Prostate gland (tissue), 2 donors: Measurements from ENCODE around the gene INHA.

ENCODE experiments used
- POLR2A ChIP-seq: fragments of 450-650 bp; IDR thresholded peaks from one replicate; pipeline ENCODE4 v1.6.1; 2016; ENCODE audit warnings: antibody characterized with exemption, mild to moderate bottlenecking
- POLR2AphosphoS5 ChIP-seq: sonication (generic); formaldehyde crosslinking; IDR thresholded peaks from one replicate; pipeline ENCODE4 v1.6.1; 2017; ENCODE audit warnings: antibody characterized with exemption
- TF ChIP-seq, protein P1 (sequence below), 4 experiments: fragments of 200-600 bp in 2 of 4; fragments of 450-650 bp in 2 of 4; sonication (generic) in 2 of 4; IDR thresholded peaks; 1 replicate in 3 of 4; 2 replicates in 1 of 4; pipeline ENCODE4 v1.5.1; 2016 to 2019; ENCODE audit warnings: antibody characterized with exemption in 4 of 4, mild to moderate bottlenecking in 2 of 4, moderate library complexity in 2 of 4

DNA sequence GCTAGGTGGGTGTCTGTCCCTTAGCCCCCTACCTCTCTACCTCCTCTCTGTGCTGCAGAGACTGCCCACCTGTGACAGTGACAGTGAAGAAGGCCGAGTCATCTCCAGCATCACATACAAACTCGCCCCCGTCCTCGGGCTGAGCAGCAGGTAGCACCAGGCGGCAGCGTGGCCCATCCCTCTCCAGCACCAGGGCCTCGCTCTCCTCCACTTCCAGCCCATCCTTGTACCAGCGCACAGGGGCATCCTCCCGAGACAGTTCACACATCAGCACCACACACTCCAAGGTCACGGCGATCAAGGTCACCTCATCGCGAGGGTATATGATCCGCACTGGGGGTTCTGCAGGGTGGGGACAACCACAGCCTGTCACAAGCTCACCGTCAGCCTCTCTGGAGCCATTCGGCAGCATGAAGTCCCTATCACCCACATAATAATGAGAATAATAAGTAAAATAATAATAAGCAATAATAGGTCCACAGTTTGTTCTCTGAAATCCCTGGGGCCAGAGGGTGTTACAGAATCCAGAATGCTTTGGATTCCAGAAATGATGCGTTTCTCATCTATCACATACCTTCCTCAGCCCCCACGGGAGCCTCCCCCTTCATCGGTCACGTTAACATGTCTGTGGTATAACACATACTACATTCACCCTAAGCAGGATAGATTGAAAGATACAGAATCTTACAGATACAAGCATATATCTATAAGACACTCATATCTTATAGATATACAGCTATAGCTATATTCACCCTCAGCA is 12.8 kb upstream of the INHA start:
- TF ChIP-seq, protein P1, sequence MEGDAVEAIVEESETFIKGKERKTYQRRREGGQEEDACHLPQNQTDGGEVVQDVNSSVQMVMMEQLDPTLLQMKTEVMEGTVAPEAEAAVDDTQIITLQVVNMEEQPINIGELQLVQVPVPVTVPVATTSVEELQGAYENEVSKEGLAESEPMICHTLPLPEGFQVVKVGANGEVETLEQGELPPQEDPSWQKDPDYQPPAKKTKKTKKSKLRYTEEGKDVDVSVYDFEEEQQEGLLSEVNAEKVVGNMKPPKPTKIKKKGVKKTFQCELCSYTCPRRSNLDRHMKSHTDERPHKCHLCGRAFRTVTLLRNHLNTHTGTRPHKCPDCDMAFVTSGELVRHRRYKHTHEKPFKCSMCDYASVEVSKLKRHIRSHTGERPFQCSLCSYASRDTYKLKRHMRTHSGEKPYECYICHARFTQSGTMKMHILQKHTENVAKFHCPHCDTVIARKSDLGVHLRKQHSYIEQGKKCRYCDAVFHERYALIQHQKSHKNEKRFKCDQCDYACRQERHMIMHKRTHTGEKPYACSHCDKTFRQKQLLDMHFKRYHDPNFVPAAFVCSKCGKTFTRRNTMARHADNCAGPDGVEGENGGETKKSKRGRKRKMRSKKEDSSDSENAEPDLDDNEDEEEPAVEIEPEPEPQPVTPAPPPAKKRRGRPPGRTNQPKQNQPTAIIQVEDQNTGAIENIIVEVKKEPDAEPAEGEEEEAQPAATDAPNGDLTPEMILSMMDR (IDR thresholded peaks at IDR 0.05) = no peak
- no peak for TF ChIP-seq POLR2A
- no peak for TF ChIP-seq POLR2AphosphoS5
